Activated naive CD4-positive, alpha-beta T cell treated with anti-CD3 and anti-CD28 coated beads, Interleukin-2, amount 50 U/mL, for 24 hours (primary cell): Measurements from ENCODE around the gene MRC1.

Experiments used
- H3K27ac Mint-ChIP-seq: one replicate; pipeline ENCODE4 v1.8.0; 2021; ENCODE audit warnings: mild to moderate bottlenecking, mixed read lengths
- H3K27me3 Mint-ChIP-seq: one replicate; pipeline ENCODE4 v1.8.0; 2021; ENCODE audit warnings: mixed read lengths
- H3K36me3 Mint-ChIP-seq: one replicate; pipeline ENCODE4 v1.8.0; 2021; ENCODE audit warnings: mixed read lengths
- H3K4me1 Mint-ChIP-seq: one replicate; pipeline ENCODE4 v1.8.0; 2021; ENCODE audit warnings: mixed read lengths
- H3K4me3 Mint-ChIP-seq: one replicate; pipeline ENCODE4 v1.8.0; 2021; ENCODE audit warnings: mild to moderate bottlenecking, mixed read lengths
- H3K9me3 Mint-ChIP-seq: one replicate; pipeline ENCODE4 v1.8.0; 2021; ENCODE audit warnings: mixed read lengths

Gene MRC1

GRCh38 chr10:17788646-17789045 lies 20.5 kb upstream of the MRC1 start:
- H3K4me1 Mint-ChIP-seq, result peaks cover 3% of the 10 kb centered on the region
- no peaks in the 10 kb centered on the region for H3K27me3 Mint-ChIP-seq
- no peak overlapping the region for H3K27ac Mint-ChIP-seq
- H3K9me3 Mint-ChIP-seq, result no peaks in the 10 kb centered on the region
- no peaks in the 10 kb centered on the region for H3K36me3 Mint-ChIP-seq
- no peak overlapping the region for H3K4me3 Mint-ChIP-seq

GRCh38 chr10:17789396-17789795 lies 19.8 kb upstream of the MRC1 start:
- Mint-ChIP-seq H3K27ac (no peak overlapping the region), H3K27me3 (no peaks in the 10 kb centered on the region), H3K4me3 (no peak overlapping the region), H3K4me1 (peaks cover 3% of the 10 kb centered on the region), H3K36me3 (no peaks in the 10 kb centered on the region), H3K9me3 (no peaks in the 10 kb centered on the region)

- Mint-ChIP-seq H3K27ac (no peak overlapping the region), H3K4me3 (no peak overlapping the region), H3K9me3 (no peaks in the 10 kb centered on the region), H3K36me3 (no peaks in the 10 kb centered on the region), H3K27me3 (no peaks in the 10 kb centered on the region), H3K4me1 (peaks cover 3% of the 10 kb centered on the region)
Measured at GRCh38 chr10:17790651-17791050, 18.5 kb upstream of the MRC1 start.

GRCh38 chr10:17792991-17793390 lies 16.2 kb upstream of the MRC1 start:
- Mint-ChIP-seq H3K4me3 (no peak overlapping the region), H3K27me3 (no peaks in the 10 kb centered on the region), H3K27ac (no peak overlapping the region), H3K4me1 (peaks cover 3% of the 10 kb centered on the region), H3K9me3 (no peaks in the 10 kb centered on the region), H3K36me3 (no peaks in the 10 kb centered on the region)

GRCh38 chr10:17793823-17794644 lies 15.1 kb upstream of the MRC1 start:
- no peaks in the 10 kb centered on the region for H3K9me3 Mint-ChIP-seq
- no peaks in the 10 kb centered on the region for H3K36me3 Mint-ChIP-seq
- peaks cover 3% of the 10 kb centered on the region for H3K4me1 Mint-ChIP-seq

GRCh38 chr10:17795083-17795482 lies 14.1 kb upstream of the MRC1 start:
- Mint-ChIP-seq H3K36me3 (no peaks in the 10 kb centered on the region), H3K27ac (no peak overlapping the region), H3K27me3 (no peaks in the 10 kb centered on the region), H3K9me3 (no peaks in the 10 kb centered on the region), H3K4me3 (no peak overlapping the region), H3K4me1 (peaks cover 3% of the 10 kb centered on the region)

More at GRCh38 chr10:17793823-17794644, 15.1 kb upstream of the MRC1 start:
- H3K27me3 Mint-ChIP-seq, result no peaks in the 10 kb centered on the region
- no peak overlapping the region for H3K4me3 Mint-ChIP-seq
- no peak overlapping the region for H3K27ac Mint-ChIP-seq

GRCh38 chr10:17795813-17796594 lies 13.1 kb upstream of the MRC1 start:
- H3K4me1 Mint-ChIP-seq, result peaks cover 3% of the 10 kb centered on the region
- H3K27me3 Mint-ChIP-seq, result no peaks in the 10 kb centered on the region
- no peak overlapping the region for H3K27ac Mint-ChIP-seq
- H3K9me3 Mint-ChIP-seq, result no peaks in the 10 kb centered on the region
- no peaks in the 10 kb centered on the region for H3K36me3 Mint-ChIP-seq
- no peak overlapping the region for H3K4me3 Mint-ChIP-seq

GRCh38 chr10:17801507-17801906 lies 7.6 kb upstream of the MRC1 start:
- Mint-ChIP-seq H3K4me3 (no peak overlapping the region), H3K27ac (no peak overlapping the region), H3K9me3 (no peaks in the 10 kb centered on the region), H3K36me3 (no peaks in the 10 kb centered on the region), H3K27me3 (no peaks in the 10 kb centered on the region), H3K4me1 (peaks cover 4% of the 10 kb centered on the region)

GRCh38 chr10:17802350-17802749 lies 6.8 kb upstream of the MRC1 start:
- no peak overlapping the region for H3K27ac Mint-ChIP-seq
- no peak overlapping the region for H3K4me3 Mint-ChIP-seq
- no peaks in the 10 kb centered on the region for H3K27me3 Mint-ChIP-seq
- H3K9me3 Mint-ChIP-seq, result no peaks in the 10 kb centered on the region
- H3K36me3 Mint-ChIP-seq, result no peaks in the 10 kb centered on the region
- peaks cover 4% of the 10 kb centered on the region for H3K4me1 Mint-ChIP-seq

- H3K4me3 Mint-ChIP-seq, result no peak overlapping the region
- H3K27me3 Mint-ChIP-seq, result peaks cover 2% of the 10 kb centered on the region
- H3K9me3 Mint-ChIP-seq, result no peaks in the 10 kb centered on the region
- H3K36me3 Mint-ChIP-seq, result no peaks in the 10 kb centered on the region
- H3K27ac Mint-ChIP-seq, result no peak overlapping the region
- H3K4me1 Mint-ChIP-seq, result peaks cover 4% of the 10 kb centered on the region
Measured at GRCh38 chr10:17802976-17803375, 6.2 kb upstream of the MRC1 start.

GRCh38 chr10:17805330-17805729 lies 3.8 kb upstream of the MRC1 start:
- Mint-ChIP-seq H3K36me3 (no peaks in the 10 kb centered on the region), H3K4me1 (peaks cover 4% of the 10 kb centered on the region), H3K9me3 (no peaks in the 10 kb centered on the region), H3K27me3 (peaks cover 11% of the 10 kb centered on the region), H3K27ac (no peak overlapping the region), H3K4me3 (no peak overlapping the region)

- Mint-ChIP-seq H3K4me3 (no peak overlapping the region), H3K9me3 (no peaks in the 10 kb centered on the region), H3K27me3 (peaks cover 16% of the 10 kb centered on the region), H3K27ac (no peak overlapping the region), H3K4me1 (peaks cover 4% of the 10 kb centered on the region), H3K36me3 (no peaks in the 10 kb centered on the region)
Measured at GRCh38 chr10:17805921-17806577, 3.1 kb upstream of the MRC1 start.

GRCh38 chr10:17811146-17811865 lies 2.2 kb downstream of the MRC1 start:
- H3K4me3 Mint-ChIP-seq, result no peak overlapping the region
- no peak overlapping the region for H3K27ac Mint-ChIP-seq
- peaks cover 26% of the 10 kb centered on the region for H3K27me3 Mint-ChIP-seq
- no peaks in the 10 kb centered on the region for H3K4me1 Mint-ChIP-seq
- H3K36me3 Mint-ChIP-seq, result no peaks in the 10 kb centered on the region
- H3K9me3 Mint-ChIP-seq, result no peaks in the 10 kb centered on the region

- no peaks in the 10 kb centered on the region for H3K4me1 Mint-ChIP-seq
- no peak overlapping the region for H3K27ac Mint-ChIP-seq
- H3K36me3 Mint-ChIP-seq, result no peaks in the 10 kb centered on the region
- H3K4me3 Mint-ChIP-seq, result no peak overlapping the region
- H3K27me3 Mint-ChIP-seq, result peaks cover 22% of the 10 kb centered on the region
- no peaks in the 10 kb centered on the region for H3K9me3 Mint-ChIP-seq
Measured at GRCh38 chr10:17814973-17815372, 5.8 kb downstream of the MRC1 start.

GRCh38 chr10:17816199-17816598 lies 7.1 kb downstream of the MRC1 start:
- Mint-ChIP-seq H3K27ac (no peak overlapping the region), H3K9me3 (no peaks in the 10 kb centered on the region), H3K4me3 (no peak overlapping the region), H3K4me1 (no peaks in the 10 kb centered on the region), H3K36me3 (no peaks in the 10 kb centered on the region), H3K27me3 (peaks cover 12% of the 10 kb centered on the region)
